Fibroblast of peridontal ligament (primary cell): ENCODE results near the gene STIP1.
"Not testable (repeated sequence)": the region's sequence is repeated elsewhere in the genome, so short reads cannot be mapped to it uniquely, and the experiment has no call there.

Experiments
- DNase-seq: peaks from one replicate; pipeline ENCODE4 v3.0.0-alpha.2; 2010; ENCODE audit errors: extremely low read depth

Gene STIP1

GRCh38 chr11:64237484-64237951 is 51.5 kb downstream of the STIP1 start:
- DNase-seq = no peak

DNA sequence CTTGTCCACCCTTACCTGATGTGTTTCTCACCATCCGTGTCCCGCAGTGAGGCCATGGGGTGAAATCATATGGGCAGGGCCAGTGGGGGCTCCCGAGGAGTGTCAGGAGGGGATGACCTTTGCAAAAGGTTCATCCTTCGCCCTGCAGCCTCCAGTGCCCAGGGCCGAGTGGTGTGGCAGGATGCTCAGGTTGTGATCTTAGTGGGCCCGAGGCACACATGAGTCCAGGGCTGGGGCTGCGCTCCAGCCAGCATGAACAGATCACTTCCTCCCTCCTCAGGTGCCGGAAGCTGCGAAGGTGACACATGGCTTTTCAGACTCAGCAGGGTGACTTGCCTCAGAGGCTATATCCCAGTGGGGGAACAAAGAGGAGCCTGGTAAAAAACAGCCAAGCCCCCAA is 52.1 kb downstream of the STIP1 start:
- no peak for DNase-seq

DNA sequence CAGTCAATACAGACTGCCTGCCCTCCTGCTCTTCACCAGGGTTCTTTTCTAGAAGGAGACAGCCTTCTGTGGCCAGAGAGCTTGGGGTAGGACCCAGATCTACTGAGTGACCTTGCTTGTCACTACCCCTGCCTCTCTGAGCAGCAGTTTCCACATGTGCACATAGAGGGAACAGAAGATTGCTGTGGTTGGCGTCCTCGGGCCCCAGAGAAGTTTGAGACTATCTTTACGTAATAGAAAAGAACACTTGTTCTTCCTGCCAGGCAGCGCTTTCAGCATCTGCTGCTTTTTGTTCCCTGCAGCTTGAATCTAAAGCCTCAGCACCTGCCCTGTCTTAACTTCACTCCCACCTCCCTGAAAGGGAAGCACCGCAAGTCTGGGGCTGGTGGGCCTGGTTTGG is 53.0 kb downstream of the STIP1 start:
- DNase-seq = no peak

DNA sequence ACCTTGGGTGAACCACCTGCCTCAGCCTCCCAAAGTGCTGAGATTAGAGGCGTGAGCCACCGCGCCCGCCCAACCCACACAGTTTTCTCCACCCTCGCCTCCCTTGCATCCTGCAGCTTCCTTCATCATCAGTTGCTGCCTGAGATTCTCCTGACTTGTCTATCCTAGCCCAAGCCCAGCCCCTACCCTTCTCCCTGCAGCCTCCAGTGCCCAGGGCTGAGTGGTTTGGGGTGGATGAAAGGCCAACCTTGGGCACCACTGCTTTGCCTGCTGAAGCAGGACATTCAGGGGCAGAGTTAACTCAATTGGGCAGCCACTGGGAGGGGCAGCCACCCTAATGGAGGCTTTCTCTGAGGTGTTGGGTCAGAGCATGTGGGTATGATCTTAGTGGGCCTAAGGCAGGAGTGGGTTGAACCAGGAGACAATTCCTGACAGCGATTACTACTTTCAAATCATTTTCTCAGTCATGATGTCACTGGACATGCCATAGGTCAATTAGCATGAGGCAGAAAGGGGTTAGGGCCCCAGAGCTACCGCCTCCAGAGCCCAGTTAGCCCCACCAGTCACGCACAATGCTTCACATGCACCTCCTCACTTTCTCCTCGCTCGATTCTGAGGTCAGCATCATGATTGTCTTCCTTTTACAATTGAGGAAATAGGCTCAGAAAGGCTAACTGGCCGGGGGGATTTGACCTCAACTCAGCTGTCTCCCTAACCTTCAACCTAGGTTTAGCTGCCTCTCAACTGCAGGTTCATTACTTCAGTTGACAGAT is 53.9 kb downstream of the STIP1 start:
- DNase-seq = no peak

GRCh38 chr11:64240435-64241240 is 54.7 kb downstream of the STIP1 start, which contains the start of gene FKBP2:
Gene FKBP2, plus strand, starts transcription at chr11:64241095. Its CDS starts 1,293 bp downstream, at chr11:64242388.
- peak; percentile 94 for DNase-seq

- peak; percentile 98 for DNase-seq
These were observed 55.2 kb downstream of the STIP1 start for GRCh38 chr11:64241241-64241490.

DNA sequence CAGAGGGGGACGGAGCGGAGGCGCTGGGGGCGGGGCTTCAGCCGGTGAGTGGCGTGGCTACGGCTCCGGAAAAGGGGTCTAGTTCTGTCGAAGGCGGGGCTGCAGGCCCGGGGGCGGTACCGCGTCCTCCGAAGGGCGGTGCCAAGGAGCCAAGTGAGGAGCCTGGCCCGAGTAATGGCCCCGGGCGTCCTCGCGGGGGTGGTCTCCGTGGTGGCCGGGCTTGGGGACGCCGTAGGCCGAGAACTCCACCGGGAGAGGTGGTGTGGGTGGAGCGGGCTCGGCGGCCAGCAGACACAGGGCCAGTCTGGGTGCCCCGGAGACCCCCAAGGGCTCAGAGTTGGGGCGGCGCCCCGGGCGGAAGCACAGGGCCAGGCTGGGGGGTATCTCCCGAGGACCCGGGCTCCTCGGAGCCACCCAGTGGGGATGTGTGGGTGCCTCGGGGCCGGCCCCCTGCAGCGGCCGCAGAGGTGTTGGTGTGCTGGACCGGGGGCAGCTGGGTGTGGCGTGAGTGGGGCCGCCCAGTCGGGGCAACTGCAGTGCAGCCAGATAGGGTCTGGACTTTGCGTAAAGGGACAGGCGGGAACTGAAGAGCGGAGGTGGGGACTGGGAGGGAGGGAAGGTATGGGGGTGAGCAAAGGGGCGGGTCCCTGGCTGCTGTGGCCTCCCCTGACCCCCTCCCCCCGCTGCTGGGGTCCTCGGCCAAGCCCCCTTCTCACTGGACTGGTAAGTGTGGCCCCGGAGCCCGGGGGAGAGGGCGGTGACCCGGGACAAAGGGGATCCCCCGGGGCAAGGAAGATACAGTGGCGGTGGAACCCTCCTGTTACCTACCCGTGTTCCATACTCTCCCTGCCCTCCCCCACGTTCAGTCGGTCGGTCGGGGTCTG is 55.8 kb downstream of the STIP1 start:
- DNase-seq = no peak

GRCh38 chr11:64243236-64243854 is 57.4 kb downstream of the STIP1 start:
- DNase-seq = no peak

DNA sequence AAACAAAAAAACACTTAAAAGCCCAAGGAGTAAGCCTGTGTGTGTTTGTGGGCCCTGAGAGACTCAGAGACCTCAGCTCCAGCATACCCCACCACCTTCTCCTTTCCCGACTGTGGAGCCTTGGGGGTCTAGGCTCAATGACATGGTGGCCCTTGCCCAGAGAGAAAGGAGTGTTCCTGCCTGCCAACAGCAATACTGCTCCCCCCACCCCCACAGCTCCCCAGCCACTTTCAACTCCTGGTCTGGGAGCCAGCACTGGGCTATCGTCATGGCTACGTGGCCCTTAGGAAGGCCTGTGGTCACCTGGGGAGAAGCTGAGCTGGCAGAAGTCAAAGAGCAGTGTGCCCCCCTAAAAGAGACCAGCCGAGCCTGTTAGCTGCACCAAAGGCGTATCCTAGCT is 58.1 kb downstream of the STIP1 start:
- no peak for DNase-seq

GRCh38 chr11:64244966-64245365 is 59.0 kb downstream of the STIP1 start:
- DNase-seq = no peak

- DNase-seq = no peak
These were observed 59.4 kb downstream of the STIP1 start for GRCh38 chr11:64245401-64245796.

DNA sequence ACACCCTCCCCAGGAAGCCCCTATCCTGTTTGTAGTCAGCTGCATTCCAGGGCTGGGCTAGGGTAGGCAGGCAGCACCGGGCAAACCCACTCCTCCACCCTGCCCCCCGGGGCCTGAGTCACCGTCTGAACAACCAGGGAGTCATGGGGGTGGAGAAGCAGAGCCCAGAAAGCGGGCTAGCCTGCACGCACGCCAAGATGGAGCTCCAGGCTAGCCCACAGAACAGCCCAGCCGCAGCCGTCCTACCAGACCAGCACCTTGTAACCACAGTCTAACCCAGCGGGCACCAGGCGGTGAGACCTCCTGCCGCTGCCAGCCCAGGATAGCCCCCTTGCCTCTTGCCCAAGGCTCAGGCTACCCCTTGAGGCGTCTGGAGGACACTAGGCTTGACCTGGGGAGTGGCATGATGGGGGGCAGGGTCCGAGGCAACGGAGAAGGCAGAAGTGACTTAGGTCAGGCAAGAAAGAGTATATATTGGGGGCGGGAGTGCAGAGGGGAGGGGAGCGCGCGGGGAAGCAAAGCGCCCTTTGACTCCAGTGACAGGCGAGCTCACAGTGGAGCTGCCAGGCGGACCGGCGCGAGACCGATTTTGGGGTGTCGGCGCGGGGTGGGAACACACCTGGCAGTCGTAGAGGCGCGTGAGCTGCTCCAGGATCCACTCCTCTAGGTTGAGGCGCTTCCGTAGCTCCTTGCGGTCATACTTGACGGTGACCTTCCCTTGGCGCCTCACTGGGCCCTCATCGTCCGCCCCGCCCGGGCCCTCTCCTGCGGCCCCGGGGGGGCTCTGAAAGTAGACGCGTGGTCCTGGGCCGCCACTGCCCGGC is 60.0 kb downstream of the STIP1 start:
- peak; percentile 77 for DNase-seq

DNA sequence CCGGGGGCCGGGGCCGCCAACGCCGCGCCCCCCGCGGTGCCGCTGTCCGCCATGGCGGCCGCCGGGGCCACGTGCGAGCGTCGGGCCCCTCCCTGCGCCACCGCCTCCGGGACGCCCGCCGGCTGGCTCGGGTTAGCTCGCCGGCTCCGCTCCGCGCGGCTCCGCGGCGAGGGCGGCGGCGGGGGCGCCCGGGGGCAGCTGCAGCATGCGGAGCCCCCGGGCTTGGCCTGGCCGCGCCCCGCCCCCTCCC is 60.6 kb downstream of the STIP1 start:
- DNase-seq = not testable (repeated sequence)

DNA sequence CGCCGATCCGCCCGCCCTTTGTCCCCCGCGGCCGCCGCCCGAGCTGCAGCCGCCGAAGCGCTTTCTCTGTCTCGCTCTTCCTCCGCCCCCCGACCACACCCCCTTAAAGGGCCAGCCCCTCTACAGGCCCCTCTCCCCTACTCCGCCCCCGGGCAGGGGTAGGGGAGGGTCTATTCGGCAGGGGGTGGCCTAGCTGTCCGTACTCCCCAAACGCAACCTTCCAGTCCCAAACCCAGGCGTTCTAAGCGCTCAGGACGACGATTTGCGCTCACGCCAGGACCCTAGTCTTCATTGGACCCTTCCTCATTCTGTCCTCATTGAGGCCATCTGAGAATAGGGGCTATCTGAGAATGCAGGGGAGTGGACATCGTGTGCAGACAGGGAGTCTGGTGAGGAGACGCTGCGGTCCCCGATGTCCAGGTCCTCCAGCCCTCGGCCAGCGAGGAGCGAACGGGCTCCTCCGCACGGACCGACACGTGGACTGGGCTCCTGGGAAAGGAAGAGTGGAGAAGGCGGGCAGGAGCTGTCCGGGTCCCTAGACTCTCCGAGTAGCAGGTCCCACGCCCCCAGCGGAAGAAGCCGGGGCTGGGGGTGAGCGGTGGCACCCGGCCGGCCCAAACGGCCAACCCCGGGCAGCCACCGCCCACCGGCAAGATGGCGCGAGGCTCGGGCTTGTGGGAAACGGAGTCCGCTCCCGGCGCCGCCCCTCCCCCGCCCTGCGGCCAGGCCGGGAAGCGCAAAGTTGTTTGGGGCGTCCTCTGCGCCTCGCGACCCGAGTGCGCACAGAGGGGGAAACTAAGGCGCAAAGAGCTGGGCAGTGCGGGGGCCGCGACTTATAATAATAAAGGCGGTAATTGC is 61.1 kb downstream of the STIP1 start, which contains the start of gene PPP1R14B:
TSS of gene PPP1R14B (minus strand) at position 73 of the 858 bp plus-strand sequence. CDS start 270 bp downstream, outside the sequence.
- DNase-seq = peak; percentile 68

DNA sequence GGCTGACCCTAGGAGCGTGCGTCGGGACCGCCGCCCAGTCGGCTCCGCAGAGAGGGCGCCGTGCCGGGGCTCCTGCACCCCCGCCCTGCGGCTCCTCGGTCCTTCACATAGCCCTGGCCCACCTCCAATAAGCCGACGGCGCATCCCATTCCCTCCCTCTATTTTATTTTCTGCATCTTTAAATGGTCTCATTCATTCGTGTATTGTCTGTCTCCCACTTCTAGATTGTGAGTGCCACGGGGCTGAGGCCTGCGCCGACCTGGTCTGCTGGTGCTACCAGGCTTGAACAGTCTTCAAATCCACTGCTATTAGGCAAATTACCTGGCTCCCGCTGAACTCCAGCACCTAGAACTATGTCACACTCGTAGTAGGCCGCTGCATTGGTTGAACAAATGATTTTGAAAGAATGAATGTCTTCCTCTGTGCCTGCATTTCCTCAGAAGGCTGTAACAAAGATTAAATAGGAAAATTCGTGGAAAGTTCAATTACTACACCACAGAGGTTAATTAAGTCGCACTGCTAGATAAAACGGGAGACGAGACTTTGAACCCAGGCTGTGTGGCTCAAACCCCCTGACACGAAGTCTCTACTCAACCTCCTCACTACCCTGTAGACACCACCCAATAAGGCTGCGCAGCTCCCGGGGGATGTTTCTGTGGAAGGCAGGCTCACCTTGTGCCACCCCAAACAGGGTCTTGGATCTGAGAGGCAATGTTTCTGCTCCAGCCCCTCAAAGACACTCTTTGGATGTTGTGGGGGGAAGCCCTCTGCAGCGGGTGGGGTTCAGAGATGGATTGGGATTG is 62.0 kb downstream of the STIP1 start:
- no peak for DNase-seq

- no peak for DNase-seq
These were observed 62.6 kb downstream of the STIP1 start for GRCh38 chr11:64248578-64248977.

DNA sequence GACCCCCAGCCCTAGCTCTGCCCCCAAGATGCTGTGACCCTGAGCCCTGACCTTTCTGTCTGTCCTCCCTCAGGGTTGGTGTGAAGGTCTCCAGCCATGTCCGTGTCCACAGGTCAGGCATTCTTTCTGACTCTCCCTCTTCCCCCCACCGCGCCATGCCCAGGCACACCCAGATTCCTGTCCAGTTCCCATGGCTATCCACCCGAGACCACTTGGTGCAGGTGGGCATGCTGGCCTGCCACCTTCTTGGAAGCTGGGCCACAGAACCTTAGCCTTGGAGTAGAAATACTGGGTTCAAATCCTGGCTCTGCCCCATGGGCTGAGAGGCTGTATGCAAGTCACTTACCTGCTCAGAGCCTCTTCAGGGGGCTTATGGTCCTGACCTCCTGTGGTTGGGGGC is 63.1 kb downstream of the STIP1 start:
- DNase-seq = no peak

GRCh38 chr11:64249563-64250414 is 63.8 kb downstream of the STIP1 start:
- DNase-seq = no peak
